ENCODE results near the gene CASR.

Gene CASR

DNA sequence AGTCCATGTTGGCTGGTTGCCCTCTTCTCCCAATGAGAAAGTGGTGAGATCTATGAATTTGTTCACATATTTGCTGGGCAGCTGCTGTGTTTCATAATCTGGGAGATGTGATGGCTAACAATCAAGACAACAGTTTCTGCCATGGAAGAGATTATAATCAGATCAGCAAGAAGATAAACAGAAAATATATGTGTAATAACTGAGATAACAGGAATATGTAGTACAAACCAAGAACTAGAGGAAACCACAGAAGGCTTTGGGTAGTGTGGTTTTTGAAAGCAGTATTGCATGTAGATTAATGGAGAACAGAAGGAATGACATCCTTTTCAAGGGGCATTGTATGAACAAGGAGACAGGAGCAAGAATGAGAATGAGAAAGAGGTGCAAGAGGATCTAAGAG lies 129.4 kb downstream of the CASR start:
- DNase-seq: no peak

GRCh38 chr3:122313281-122313680 lies 129.8 kb downstream of the CASR start:
- DNase-seq: no peak

GRCh38 chr3:122314228-122314876 lies 130.9 kb downstream of the CASR start:
- DNase-seq: no peak

DNA sequence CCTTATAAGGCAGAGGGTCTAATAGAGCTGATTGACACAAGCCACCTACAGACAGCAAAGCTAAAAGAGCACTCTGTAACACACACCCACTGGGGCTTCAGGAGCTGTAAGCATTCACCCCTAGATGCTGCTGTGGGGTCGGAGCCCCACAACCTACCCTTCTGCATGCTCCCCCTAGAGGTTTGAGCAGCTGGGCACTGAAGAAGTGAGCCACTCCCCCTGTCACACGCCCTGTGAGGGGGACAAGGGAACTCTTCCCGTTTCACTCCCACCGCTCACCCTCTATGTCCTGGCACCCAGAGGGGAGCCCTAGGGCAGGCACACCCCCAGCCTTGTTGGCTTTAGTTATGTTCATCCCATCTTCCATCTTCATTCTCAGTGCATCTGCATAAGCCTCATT lies 132.2 kb downstream of the CASR start:
- DNase-seq: no peak

DNA sequence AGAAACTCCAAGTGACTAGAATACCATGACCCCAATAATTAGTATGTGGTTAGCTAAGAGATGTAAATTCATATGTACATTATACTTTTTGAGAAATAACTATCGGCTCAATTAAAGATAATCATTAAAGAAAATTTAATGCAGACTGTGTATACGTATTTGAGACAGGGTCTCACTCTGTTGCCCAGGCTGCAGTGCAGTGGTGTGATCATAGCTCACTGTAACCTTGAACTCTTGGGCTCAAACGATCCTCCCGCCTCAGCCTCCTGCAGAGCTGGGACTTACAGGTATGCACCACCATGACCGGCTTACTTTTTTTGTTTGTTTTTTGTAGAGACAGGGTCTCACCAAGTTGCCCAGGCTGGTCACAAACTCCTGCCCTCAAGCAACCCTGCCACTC lies 132.9 kb downstream of the CASR start:
- no peak for DNase-seq

GRCh38 chr3:122318620-122319019 lies 135.2 kb downstream of the CASR start:
- DNase-seq: no peak

DNA sequence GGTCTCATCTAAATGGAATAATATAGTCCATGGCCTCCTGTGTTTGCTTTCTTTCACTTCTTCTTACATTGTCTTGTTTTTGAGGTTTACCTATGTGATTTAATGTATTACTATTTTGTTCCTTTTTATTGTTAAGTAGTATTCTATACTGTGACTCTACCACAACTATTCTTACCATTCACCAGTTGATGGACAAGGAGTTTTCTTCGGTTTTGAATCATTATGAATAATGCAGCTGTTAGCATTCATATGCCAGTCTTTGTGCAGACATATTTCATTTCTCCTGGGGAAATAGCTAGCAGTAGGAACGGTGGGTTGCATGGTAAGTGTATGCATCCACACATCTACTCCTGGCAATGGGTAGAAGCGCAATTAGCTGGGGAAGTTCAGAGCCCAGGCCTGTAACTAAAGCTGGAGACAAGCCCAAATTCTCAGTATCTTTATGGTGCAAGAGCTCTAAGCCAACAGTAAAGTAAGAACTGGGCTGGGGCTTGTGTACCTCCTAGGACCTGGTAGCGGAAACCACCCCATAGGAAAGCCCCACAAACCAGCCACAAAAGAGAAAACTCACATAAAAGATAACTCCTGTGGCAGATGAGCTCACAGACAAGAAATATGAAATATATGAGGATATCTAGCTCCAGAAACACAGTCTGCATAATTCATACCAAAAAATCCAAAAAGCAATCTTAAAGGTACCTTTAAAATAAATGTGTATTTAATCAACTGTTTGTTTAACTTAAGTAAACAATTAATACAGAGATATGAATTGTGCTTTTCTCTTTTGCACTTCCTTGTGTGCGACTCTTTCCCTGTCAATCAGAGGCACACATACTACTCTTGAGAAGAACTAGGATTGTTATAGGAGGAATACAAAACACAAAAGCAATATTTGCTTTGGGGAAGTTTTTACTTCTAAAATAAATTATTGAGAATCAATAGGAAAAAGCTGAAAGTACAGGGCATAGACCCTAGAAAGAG lies 138.9 kb downstream of the CASR start:
- DNase-seq: no peak

DNA sequence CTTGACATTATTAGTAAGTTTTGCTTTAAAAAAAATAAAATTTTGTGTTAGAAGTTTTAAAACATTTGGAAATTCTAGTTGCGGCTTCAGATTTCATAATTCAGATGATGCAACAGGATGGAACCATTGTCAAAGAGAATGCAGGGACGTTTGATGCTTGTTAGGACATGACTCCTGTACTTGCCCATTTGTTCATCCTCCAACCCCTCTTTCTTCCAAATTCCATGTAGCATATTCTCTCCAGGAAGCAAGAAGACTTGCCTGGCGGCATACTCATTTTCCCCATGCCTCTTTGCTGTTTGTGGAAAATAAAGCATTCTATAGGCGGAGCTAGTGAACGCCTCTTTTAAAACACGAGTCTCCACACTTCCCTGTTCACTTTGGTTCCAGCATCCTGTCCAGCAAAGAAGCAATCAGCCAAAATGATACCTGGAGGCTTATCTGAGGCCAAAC lies 141.4 kb downstream of the CASR start, which contains the start of gene CSTA:
Gene CSTA, plus strand, starts transcription at position 378 of the 453 bp plus-strand sequence. Its CDS starts 45 bp downstream, at position 423.
- no peak for DNase-seq

GRCh38 chr3:122325769-122326168 lies 142.3 kb downstream of the CASR start:
- no peak for DNase-seq

- no peak for DNase-seq
Observed at GRCh38 chr3:122331886-122332285, 148.4 kb downstream of the CASR start.

DNA sequence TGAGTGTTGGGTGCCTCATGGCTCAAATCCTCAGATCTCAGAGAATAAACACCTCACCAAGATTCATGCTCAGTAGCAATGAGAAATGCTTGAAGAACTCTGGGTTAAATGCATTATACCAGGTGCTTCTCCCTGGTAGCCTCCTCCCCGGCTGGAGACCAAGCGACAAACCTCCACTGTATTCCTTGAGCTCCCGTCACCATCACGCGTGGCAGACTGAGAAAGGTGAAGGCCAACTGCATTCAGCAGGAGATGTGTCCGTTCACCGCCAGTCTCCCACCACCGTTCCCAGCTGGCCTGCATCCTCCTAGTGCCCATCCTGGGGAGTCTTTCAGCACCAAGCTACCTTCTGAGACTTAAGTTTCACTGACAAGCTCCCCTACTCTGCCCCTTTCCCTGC lies 149.1 kb downstream of the CASR start:
- DNase-seq: no peak

All from stimulated activated CD4-positive, alpha-beta T cell treated with anti-CD3 and anti-CD28 coated beads, Interleukin-12 subunit alpha, Interleukin-12 subunit beta, amount 100 ng/mL, for 4 hours (primary cell).